Calu3 (cell line): ENCODE results near the gene DAB1. TPM values are rescaled to one million over a fixed set of nuclear protein-coding genes. Genes with fewer than 3 reads are reported as not detected.

Experiments used
- BruUV-seq: library from RNA; stranded (reverse); fragments of 400-500 nt; replicated peaks from 2 replicates; lab custom pipeline; 2021; lab: Mats Ljungman, UMichigan
- CTCF ChIA-PET: fragments of 300-600 bp; sonication (Branson Sonifier 250); formaldehyde crosslinking; loops from one replicate; lab custom pipeline; 2022; ENCODE audit warnings: antibody characterized with exemption; lab: Charles Lee
- DNase-seq: peaks from one replicate; pipeline ENCODE4 v3.0.0; 2022
- H3K27ac Mint-ChIP-seq: one replicate; pipeline ENCODE4 v1.8.0; 2022; ENCODE audit warnings: mixed read lengths; ENCODE audit not compliant: unreplicated experiment
- H3K27me3 Mint-ChIP-seq: one replicate; pipeline ENCODE4 v1.8.0; 2022; ENCODE audit warnings: mixed read lengths; ENCODE audit not compliant: unreplicated experiment
- H3K36me3 Mint-ChIP-seq: one replicate; pipeline ENCODE4 v1.8.0; 2022; ENCODE audit warnings: mild to moderate bottlenecking, moderate library complexity, mixed read lengths; ENCODE audit not compliant: insufficient read depth, unreplicated experiment
- H3K4me1 Mint-ChIP-seq: one replicate; pipeline ENCODE4 v1.8.0; 2022; ENCODE audit warnings: mild to moderate bottlenecking, low read depth, mixed read lengths; ENCODE audit not compliant: unreplicated experiment
- H3K4me3 Mint-ChIP-seq: one replicate; pipeline ENCODE4 v1.8.0; 2022; ENCODE audit warnings: mild to moderate bottlenecking, low read depth, moderate library complexity, mixed read lengths; ENCODE audit not compliant: unreplicated experiment
- H3K9me3 Mint-ChIP-seq: one replicate; pipeline ENCODE4 v1.8.0; 2022; ENCODE audit warnings: low read depth, mixed read lengths; ENCODE audit not compliant: unreplicated experiment
- CTCF ChIP-seq: fragments of 200-600 bp; IDR thresholded peaks from one replicate; pipeline ENCODE4 v1.8.0; 2022; ENCODE audit warnings: antibody characterized with exemption; ENCODE audit not compliant: unreplicated experiment
- intact Hi-C: fragments of 100-400 bp; cut with micrococcal nuclease; formaldehyde crosslinking; loops from one replicate; pipeline ENCODE4 v1.10.0; 2022; ENCODE audit not compliant: unreplicated experiment
- total RNA-seq: library from RNA; stranded (reverse); gene quantifications from 2 replicates; pipeline ENCODE4 v1.2.3, GENCODE V29; 2022

Gene DAB1
- total RNA-seq, 1 experiment from 2014 or later: not detected

GRCh38 chr1:56972976-56973375, 450.9 kb downstream of the DAB1 start:
- Mint-ChIP-seq H3K27ac (no peak overlapping the region), H3K4me3 (no peak overlapping the region), H3K4me1 (no peaks in the 10 kb centered on the region), H3K36me3 (no peaks in the 10 kb centered on the region), H3K27me3 (peaks cover 2% of the 10 kb centered on the region), H3K9me3 (peaks cover 6% of the 10 kb centered on the region)
- no peak for DNase-seq
- TF ChIP-seq CTCF: no peak
- intact Hi-C loops: no loop called here
- no TSS peak for BruUV-seq
- CTCF ChIA-PET: interaction anchor here (0.6 kb wide), 1 partner anchor 428 kb away, joined by 5 read pairs; no protein-coding TSS in a partner anchor

GRCh38 chr1:56970280-56970679, 453.6 kb downstream of the DAB1 start:
- Mint-ChIP-seq H3K27me3 (no peaks in the 10 kb centered on the region), H3K36me3 (no peaks in the 10 kb centered on the region), H3K9me3 (peaks cover 6% of the 10 kb centered on the region), H3K4me3 (no peak overlapping the region), H3K4me1 (no peaks in the 10 kb centered on the region), H3K27ac (no peak overlapping the region)
- DNase-seq: no peak
- TF ChIP-seq CTCF: no peak
- CTCF ChIA-PET: no interaction called here
- intact Hi-C loops: no loop called here
- BruUV-seq: no TSS peak

- H3K36me3 Mint-ChIP-seq: no peaks in the 10 kb centered on the region
- no TSS peak for BruUV-seq
- CTCF ChIA-PET: no interaction called here
These were observed 454.9 kb downstream of the DAB1 start for GRCh38 chr1:56968878-56969495.

More at GRCh38 chr1:56968878-56969495, 454.9 kb downstream of the DAB1 start:
- Mint-ChIP-seq H3K4me3 (no peak overlapping the region), H3K27me3 (no peaks in the 10 kb centered on the region), H3K27ac (no peak overlapping the region), H3K4me1 (no peaks in the 10 kb centered on the region), H3K9me3 (peaks cover 9% of the 10 kb centered on the region)
- DNase-seq: no peak
- no peak for TF ChIP-seq CTCF
- intact Hi-C loops: loop anchor here (2.0 kb wide), 1 partner anchor 136 kb away; no protein-coding TSS in a partner anchor
